H1 (cell line): ENCODE results near the gene SLC37A2. TPM values are rescaled to one million over a fixed set of nuclear protein-coding genes. Genes with fewer than 3 reads are reported as not detected.

ENCODE experiments used
- CTCF ChIA-PET: fragments of 300-600 bp; sonication (Branson Sonifier 250); formaldehyde crosslinking; loops from one replicate; lab custom pipeline; 2021; ENCODE audit not compliant: partially characterized antibody; lab: Charles Lee
- POLR2A ChIA-PET: fragments of 300-600 bp; sonication (Branson Sonifier 250); formaldehyde crosslinking; loops from one replicate; lab custom pipeline; 2021; ENCODE audit warnings: inconsistent platforms; ENCODE audit not compliant: partially characterized antibody; lab: Charles Lee
- DNase-seq, 2 experiments: peaks; one replicate each; pipeline versions ENCODE4 v3.0.0 to v3.0.0-alpha.2; 2010 to 2022; ENCODE audit warnings: low spot score in 2 of 2, low read depth in 1 of 2, mixed read lengths in 1 of 2
- FAIRE-seq: peaks from 2 replicates; lab custom pipeline; 2011; peaks lifted over from hg19 to GRCh38; lab: Jason Lieb, UNC
- H2AFZ ChIP-seq: 2 replicates; pipeline ENCODE4 v1.8.1; 2012; ENCODE audit warnings: low read length, inconsistent platforms
- H2AK5ac ChIP-seq: 2 replicates; pipeline ENCODE4 v1.6.1; 2013; ENCODE audit warnings: low read depth, low read length
- H2BK120ac ChIP-seq: replicated peaks from 2 replicates; pipeline ENCODE3; 2013; ENCODE audit warnings: low read depth, low read length, inconsistent platforms
- H2BK12ac ChIP-seq: 2 replicates; pipeline ENCODE4 v1.6.1; 2013; ENCODE audit warnings: low read depth, low read length
- H2BK15ac ChIP-seq: 2 replicates; pipeline ENCODE4 v1.6.1; 2013; ENCODE audit warnings: low read length
- H2BK20ac ChIP-seq: 2 replicates; pipeline ENCODE4 v1.6.1; 2013; ENCODE audit warnings: low read length
- H2BK5ac ChIP-seq: 2 replicates; pipeline ENCODE4 v1.6.1; 2013; ENCODE audit warnings: low read depth, low read length
- H3K14ac ChIP-seq: 2 replicates; pipeline ENCODE4 v1.6.1; 2013; ENCODE audit warnings: inconsistent platforms; ENCODE audit not compliant: insufficient read length
- H3K18ac ChIP-seq: 2 replicates; pipeline ENCODE4 v1.6.1; 2013; ENCODE audit warnings: low read length; ENCODE audit errors: extremely low read depth
- H3K23ac ChIP-seq: 2 replicates; pipeline ENCODE4 v1.6.1; 2013; ENCODE audit warnings: inconsistent platforms; ENCODE audit not compliant: insufficient read length
- H3K23me2 ChIP-seq: 2 replicates; pipeline ENCODE4 v1.6.1; 2013; ENCODE audit warnings: low read depth, low read length
- H3K27ac ChIP-seq: 2 replicates; pipeline ENCODE4 v1.6.1; 2011; ENCODE audit warnings: low read depth, low read length, inconsistent platforms
- H3K27me3 ChIP-seq, 4 experiments: replicated peaks in 1 of 4; 1 replicate in 1 of 4; 2 replicates in 3 of 4; pipeline versions ENCODE4 v1.6.1 to v1.8.1; 2011 to 2013; ENCODE audit warnings: low read length in 3 of 4, mild to moderate bottlenecking in 3 of 4, inconsistent platforms in 2 of 4, mixed read lengths in 2 of 4, moderate library complexity in 1 of 4; ENCODE audit not compliant: control insufficient read depth in 3 of 4, insufficient read depth in 3 of 4; ENCODE audit errors: extremely low read depth in 1 of 4
- H3K36me3 ChIP-seq, 4 experiments: 2 replicates each; pipeline versions ENCODE4 v1.6.1 to v1.8.1; 2011 to 2013; ENCODE audit warnings: mild to moderate bottlenecking in 4 of 4, low read length in 3 of 4, moderate library complexity in 2 of 4, control low read depth in 1 of 4, inconsistent platforms in 1 of 4; ENCODE audit not compliant: insufficient read depth in 4 of 4, control insufficient read depth in 2 of 4
- H3K4ac ChIP-seq: replicated peaks from 2 replicates; pipeline ENCODE3; 2013; ENCODE audit warnings: low read length, low read depth, mixed read lengths, inconsistent platforms; ENCODE audit not compliant: insufficient read length
- H3K4me1 ChIP-seq, 4 experiments: replicated peaks in 1 of 4; 1 replicate in 1 of 4; 2 replicates in 3 of 4; pipeline versions ENCODE4 v1.6.1 to v1.8.1; 2011 to 2013; ENCODE audit warnings: low read length in 3 of 4, inconsistent platforms in 2 of 4, mixed read lengths in 1 of 4; ENCODE audit not compliant: insufficient read depth in 4 of 4, control insufficient read depth in 3 of 4
- H3K4me2 ChIP-seq, 2 experiments: 2 replicates each; pipeline versions ENCODE4 v1.6.1 to v1.8.1; 2011 to 2013; ENCODE audit warnings: low read depth in 2 of 2, low read length in 2 of 2, control low read depth in 1 of 2, inconsistent platforms in 1 of 2, mild to moderate bottlenecking in 1 of 2; ENCODE audit not compliant: insufficient read depth in 1 of 2
- H3K4me3 ChIP-seq, 4 experiments: fragments of 200-600, 300-600 bp in 1 of 4; sonication (generic), shearing (Covaris generic), sonication (Bioruptor Twin) in 1 of 4; 2 replicates each; pipeline versions ENCODE4 v1.5.1 to v1.8.1; 2011 to 2016; ENCODE audit warnings: low read length in 4 of 4, low read depth in 3 of 4, control low read depth in 2 of 4, inconsistent platforms in 2 of 4, mild to moderate bottlenecking in 2 of 4, mixed read lengths in 1 of 4, moderate library complexity in 1 of 4; ENCODE audit not compliant: insufficient read depth in 2 of 4; ENCODE audit errors: extremely low read depth in 1 of 4
- H3K56ac ChIP-seq: replicated peaks from 2 replicates; pipeline ENCODE3; 2013; ENCODE audit warnings: low read depth, mild to moderate bottlenecking, mixed read lengths, low read length, inconsistent platforms; ENCODE audit not compliant: insufficient read length
- H3K79me1 ChIP-seq: 2 replicates; pipeline ENCODE4 v1.6.1; 2013; ENCODE audit warnings: low read depth, low read length, control low read depth
- H3K79me2 ChIP-seq, 2 experiments: 2 replicates each; pipeline versions ENCODE4 v1.6.1 to v1.8.1; 2012 to 2013; ENCODE audit warnings: low read length in 2 of 2, mild to moderate bottlenecking in 2 of 2, inconsistent platforms in 1 of 2; ENCODE audit not compliant: insufficient read depth in 2 of 2, control insufficient read depth in 1 of 2
- H3K9ac ChIP-seq, 4 experiments: replicated peaks in 1 of 4; 1 replicate in 1 of 4; 2 replicates in 3 of 4; pipeline versions ENCODE4 v1.6.1 to v1.8.1; 2011 to 2013; ENCODE audit warnings: low read depth in 3 of 4, low read length in 3 of 4, control low read depth in 2 of 4, mild to moderate bottlenecking in 2 of 4, moderate library complexity in 2 of 4, inconsistent platforms in 1 of 4; ENCODE audit errors: extremely low read depth in 1 of 4
- H3K9me3 ChIP-seq, 2 experiments: 2 replicates each; pipeline versions ENCODE4 v1.6.1 to v1.8.1; 2012 to 2013; ENCODE audit warnings: mild to moderate bottlenecking in 2 of 2, moderate library complexity in 2 of 2, control low read depth in 1 of 2, inconsistent platforms in 1 of 2, low read depth in 1 of 2, low read length in 1 of 2, mixed read lengths in 1 of 2; ENCODE audit not compliant: insufficient read depth in 2 of 2
- H4K20me1 ChIP-seq, 2 experiments: replicated peaks in 1 of 2; 2 replicates each; pipeline versions ENCODE3 to v1.8.1; 2011 to 2013; ENCODE audit warnings: inconsistent platforms in 2 of 2, low read length in 2 of 2, mild to moderate bottlenecking in 1 of 2; ENCODE audit not compliant: insufficient read depth in 2 of 2, control insufficient read depth in 1 of 2
- H4K5ac ChIP-seq: 2 replicates; pipeline ENCODE4 v1.6.1; 2013; ENCODE audit warnings: low read length, low read depth, mixed read lengths, inconsistent platforms; ENCODE audit not compliant: insufficient read length
- H4K8ac ChIP-seq: 2 replicates; pipeline ENCODE4 v1.8.0; 2013; ENCODE audit warnings: mild to moderate bottlenecking, moderate library complexity, low read length, inconsistent platforms; ENCODE audit not compliant: insufficient read depth; ENCODE audit errors: extremely low read depth
- H4K91ac ChIP-seq: replicated peaks from 2 replicates; pipeline ENCODE3; 2013; ENCODE audit warnings: low read length, mixed read lengths, inconsistent platforms; ENCODE audit not compliant: insufficient read length
- ASH2L ChIP-seq: fragments of 200-600, 300-600 bp; sonication (generic); IDR thresholded peaks from one replicate; pipeline ENCODE4 v1.7.1; 2017; ENCODE audit warnings: low read length
- BRCA1 ChIP-seq: IDR thresholded peaks from 2 replicates; pipeline ENCODE4 v1.6.1; 2012; ENCODE audit warnings: low read depth, low read length, improper control_type of control experiment
- KDM5A ChIP-seq: fragments of 200-600 bp; IDR thresholded peaks from 2 replicates; pipeline ENCODE4 v1.7.1; 2012; ENCODE audit warnings: mild to moderate bottlenecking, low read length, inconsistent platforms, mixed read lengths
- POLR2A ChIP-seq, 2 experiments: IDR thresholded peaks; 1 replicate in 1 of 2; 2 replicates in 1 of 2; pipeline ENCODE4 v1.6.1; 2011; ENCODE audit warnings: low read depth in 2 of 2, low read length in 2 of 2, mild to moderate bottlenecking in 2 of 2; ENCODE audit errors: control extremely low read depth in 1 of 2
- WGBS, 2 experiments: shearing (Covaris generic) in 1 of 2; methylation state at CpG; one replicate each; pipeline versions ENCODE4 v1.1.6 to v1.1.7; 2013 to 2015; ENCODE audit warnings: low lambda C conversion rate in 2 of 2, mixed read lengths in 2 of 2, inconsistent platforms in 1 of 2, low coverage in 1 of 2, missing lambda C conversion rate in 1 of 2; ENCODE audit not compliant: insufficient replicate concordance in 2 of 2, insufficient coverage in 1 of 2, insufficient read length in 1 of 2; ENCODE audit errors: extremely low coverage in 1 of 2, missing lambda C conversion rate in 1 of 2; 5-methylcytosine and 5-hydroxymethylcytosine counted together
- polyA plus RNA-seq, 7 experiments: library from polyadenylated mRNA; depleted of rRNA in 3 of 7; stranded (reverse) in 5 of 7; unstranded in 2 of 7; fragments of >200 nt in 5 of 7; fragments of 200-250 nt in 2 of 7; gene quantifications; 1 replicate in 5 of 7; 2 replicates in 1 of 7; 4 replicates in 1 of 7; pipeline versions ENCODE4 v1.2.1 to v1.2.3, GENCODE V29; 2011 to 2013; ENCODE audit warnings: missing spikeins in 2 of 7, mixed read lengths in 2 of 7
- total RNA-seq: library from RNA; stranded (reverse); fragmentation: NEBNext Ultra II Directional; extraction: Animal tissue kit (Norgen Biotek cat#: 25700); gene quantifications from 2 replicates; pipeline ENCODE4 v1.2.1, GENCODE V29; 2021

The SLC37A2 gene
- total and polyA plus RNA-seq, 2 of the 8 experiments (the other 6 are each of a cell fraction or from before 2014, with no cell fraction given), result 1.3 to 1.9 TPM

DNA sequence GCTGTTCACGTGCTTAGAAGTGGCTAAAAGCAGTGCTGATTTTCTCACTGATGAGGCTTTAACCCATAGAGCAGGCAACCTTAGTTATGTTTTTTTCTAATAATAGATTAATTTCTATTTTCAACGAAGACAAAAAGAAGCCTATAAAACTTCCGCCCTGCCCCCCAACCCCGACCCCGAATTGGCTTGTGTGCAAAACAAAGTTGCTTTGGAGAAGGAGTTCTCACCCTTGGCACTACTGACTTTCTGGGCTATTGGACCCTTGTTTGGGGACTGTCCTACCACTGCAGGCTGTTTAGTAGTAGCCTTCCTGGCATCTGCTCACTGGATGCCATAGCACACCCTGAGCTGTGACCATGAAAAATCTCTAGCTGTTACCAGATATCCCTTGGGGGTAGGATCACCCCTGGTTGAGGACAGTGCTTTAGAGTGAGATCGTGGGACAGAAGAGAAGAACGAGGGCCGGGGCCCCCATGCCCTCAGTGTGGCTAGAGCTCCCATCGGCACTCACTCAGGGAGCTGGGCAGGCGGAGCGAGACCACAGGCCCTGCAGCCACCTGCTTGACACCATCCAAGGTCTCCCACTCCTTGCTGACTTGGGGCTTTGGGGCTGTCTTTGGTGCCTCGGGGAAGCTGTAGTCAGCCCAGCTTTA is 16.9 kb downstream of the SLC37A2 start:
- POLR2A ChIA-PET, result interaction anchor here (1.6 kb wide), 1 partner anchor 9 kb away, joined by 5 read pairs; no protein-coding TSS in a partner anchor
- no peaks in the 10 kb centered on the region for H3K9me3 ChIP-seq
- H3K56ac ChIP-seq, result no peak overlapping the region
- H2BK20ac ChIP-seq, result no peak overlapping the region
- no peak overlapping the region for H2BK120ac ChIP-seq
- H2BK12ac ChIP-seq, result no peak overlapping the region
- no peak for FAIRE-seq
- no peak overlapping the region for H2BK5ac ChIP-seq
- H3K18ac ChIP-seq, result no peak overlapping the region
- no peaks in the 10 kb centered on the region; a peak in 1 of 7 replicates for H3K27me3 ChIP-seq
- no peak overlapping the region for H4K91ac ChIP-seq
- H3K4me3 ChIP-seq, result no peak overlapping the region
- no peak overlapping the region for H3K4me2 ChIP-seq
- H3K27ac ChIP-seq, result no peak overlapping the region
- H4K20me1 ChIP-seq, result no peaks in the 10 kb centered on the region
- WGBS, 2 experiments, result 89% methylated on average over 12 of the region's 12 CpGs; no CpG with 5 or more reads in 1 of the 2 experiments
- H3K9ac ChIP-seq, result no peak overlapping the region
- H4K8ac ChIP-seq, result no peak overlapping the region; the same call in 1 of the 2 replicates
- no peaks in the 10 kb centered on the region for H3K36me3 ChIP-seq
- no peaks in the 10 kb centered on the region for H3K79me2 ChIP-seq
- H3K4ac ChIP-seq, result no peak overlapping the region
- DNase-seq, result no peak
- no peaks in the 10 kb centered on the region for H3K23me2 ChIP-seq
- no peak overlapping the region for H2BK15ac ChIP-seq
- H3K14ac ChIP-seq, result no peak overlapping the region
- CTCF ChIA-PET, result interaction anchor here (1.0 to 29.4 kb wide), 6 partner anchors 9 to 349 kb away, joined by 3 to 486 read pairs (median 8); no protein-coding TSS in a partner anchor
- H3K23ac ChIP-seq, result no peak overlapping the region
- no peak overlapping the region for H4K5ac ChIP-seq
- TF ChIP-seq POLR2A (IDR thresholded peaks at IDR 0.05; ENCODE audit: control extremely low read depth in 1 of 2, low read depth in 2 of 2, low read length in 2 of 2), result no peak
- no peak for TF ChIP-seq BRCA1
- no peak for TF ChIP-seq KDM5A
- TF ChIP-seq ASH2L, result no peak
- H2AK5ac ChIP-seq, result peak overlapping the region; percentile 13; the same call in 1 of the 2 replicates
- H3K79me1 ChIP-seq, result no peaks in the 10 kb centered on the region; the same call in 1 of the 2 replicates
- peaks cover 0 to 6% (median 0%) of the 10 kb centered on the region in 4 experiments; a peak in 1 of 7 replicates for H3K4me1 ChIP-seq
- H2AFZ ChIP-seq, result no peak overlapping the region
